ENCODE data around the gene NEDD9. TPM values are rescaled to one million over a fixed set of nuclear protein-coding genes. Genes with fewer than 3 reads are reported as not detected.

Gene NEDD9
- polyA plus RNA-seq, 3 donors, result 62.1 to 75.8 (median 67.3) TPM

- no peak for DNase-seq
Observed at GRCh38 chr6:11151488-11151887, 81.0 kb downstream of the NEDD9 start.

- no peak for DNase-seq
Observed at GRCh38 chr6:11149551-11149950, 82.9 kb downstream of the NEDD9 start.

GRCh38 chr6:11146117-11146826 is 86.2 kb downstream of the NEDD9 start:
- DNase-seq, result no peak

- DNase-seq, result peak; percentile 61
Observed at GRCh38 chr6:11144393-11144851, 88.0 kb downstream of the NEDD9 start.

GRCh38 chr6:11143394-11144371 is 88.8 kb downstream of the NEDD9 start:
- DNase-seq, result no peak

GRCh38 chr6:11142296-11143027 is 90.0 kb downstream of the NEDD9 start:
- no peak for DNase-seq

- no peak for DNase-seq
Observed at GRCh38 chr6:11141295-11141694, 91.2 kb downstream of the NEDD9 start.

- no peak for DNase-seq
Observed at GRCh38 chr6:11140056-11140455, 92.4 kb downstream of the NEDD9 start.

GRCh38 chr6:11139051-11139960 is 93.2 kb downstream of the NEDD9 start:
- DNase-seq, result no peak

GRCh38 chr6:11136809-11137208 is 95.7 kb downstream of the NEDD9 start:
- no peak for DNase-seq

Other genes starting within 250 kb of the NEDD9 start
- gene ELOVL2, start 188.4 kb downstream of the NEDD9 start, polyA plus RNA-seq (ENCODE audit: insufficient read length in 3 of 3), result 10 to 100 TPM in 1 of 3 donors, 1 to 10 TPM in 2; 9.0 to 10.0 (median 9.8) TPM
- 10 to 100 TPM; 14.9 to 16.6 (median 15.7) TPM for gene SMIM13, start 138.8 kb downstream of the NEDD9 start, polyA plus RNA-seq (ENCODE audit: insufficient read length in 3 of 3)
- gene ERVFRD-1, start 120.9 kb downstream of the NEDD9 start, polyA plus RNA-seq (ENCODE audit: insufficient read length in 3 of 3), result under 1 TPM; 0.07 to 0.25 (median 0.20) TPM

All from renal pelvis (tissue), 4 donors.